COLO829 (cell line): Measurements from ENCODE around the gene LEKR1.
"Not testable (repeated sequence)": the region's sequence is repeated elsewhere in the genome, so short reads cannot be mapped to it uniquely, and the experiment has no call there.

Experiments
- DNase-seq: peaks from one replicate; pipeline ENCODE4 v3.0.0; 2012; ENCODE audit warnings: low spot score

LEKR1 gene

DNA sequence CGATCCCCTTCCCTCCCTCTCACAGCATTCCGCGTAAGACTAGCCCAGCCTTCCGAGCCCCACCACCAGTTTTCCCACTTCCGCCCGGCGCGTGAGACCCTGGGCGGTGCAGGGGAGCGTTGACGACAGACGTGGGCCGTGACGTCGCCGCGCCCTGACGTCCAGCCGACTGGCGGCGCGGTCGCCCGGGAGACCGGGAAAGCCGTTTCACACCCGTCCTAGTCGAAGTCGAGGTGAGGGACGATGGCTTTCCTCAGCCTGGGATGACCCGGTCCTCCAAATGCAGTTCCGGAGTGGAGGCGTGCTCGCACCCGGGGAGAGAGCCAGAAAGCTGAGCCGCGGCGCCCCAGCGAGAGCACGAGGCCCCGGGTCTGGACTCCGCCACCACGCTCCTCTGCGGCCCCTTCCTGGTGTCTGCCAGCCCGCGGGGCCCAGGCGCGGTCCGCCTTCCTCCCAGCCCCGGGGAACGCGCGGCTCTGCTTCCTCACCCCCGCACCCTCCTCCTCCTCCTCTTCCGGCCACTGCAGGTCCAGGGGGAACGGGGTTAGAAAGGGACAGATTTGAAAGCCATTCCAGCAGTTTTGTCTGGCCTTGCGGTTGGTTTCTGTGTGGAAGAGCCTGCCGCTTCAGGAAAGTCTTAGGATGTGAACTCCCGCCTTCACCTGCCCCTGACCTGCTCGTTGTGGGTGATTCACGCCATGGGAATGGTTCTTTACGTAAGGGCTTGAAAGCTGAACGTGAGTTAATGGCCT, at the start of gene LEKR1:
Gene LEKR1, plus strand, starts transcription at position 210 of the 752 bp plus-strand sequence. CDS start 2,977 bp downstream, outside the sequence.
- DNase-seq, result no peak

DNA sequence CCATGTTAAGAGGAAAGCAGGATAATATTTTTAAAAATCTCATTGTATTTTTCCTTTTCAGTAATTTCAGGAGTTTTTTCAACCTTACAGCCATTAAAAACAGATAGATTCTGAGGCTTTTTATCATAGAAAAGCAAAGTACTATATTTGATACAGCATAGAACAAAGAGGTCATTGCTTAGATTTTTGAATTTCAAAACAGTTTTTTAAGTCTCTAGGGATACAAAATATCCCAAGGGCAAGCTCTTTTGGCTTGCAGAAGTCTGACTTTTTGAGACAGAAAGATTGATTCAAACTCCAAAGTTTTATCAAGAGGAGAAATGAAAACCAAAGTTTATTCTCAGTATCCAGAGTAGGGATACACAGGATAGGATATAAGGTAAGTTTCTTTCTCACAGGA, 49.3 kb upstream of the LEKR1 start:
- peak; percentile 57 for DNase-seq

DNA sequence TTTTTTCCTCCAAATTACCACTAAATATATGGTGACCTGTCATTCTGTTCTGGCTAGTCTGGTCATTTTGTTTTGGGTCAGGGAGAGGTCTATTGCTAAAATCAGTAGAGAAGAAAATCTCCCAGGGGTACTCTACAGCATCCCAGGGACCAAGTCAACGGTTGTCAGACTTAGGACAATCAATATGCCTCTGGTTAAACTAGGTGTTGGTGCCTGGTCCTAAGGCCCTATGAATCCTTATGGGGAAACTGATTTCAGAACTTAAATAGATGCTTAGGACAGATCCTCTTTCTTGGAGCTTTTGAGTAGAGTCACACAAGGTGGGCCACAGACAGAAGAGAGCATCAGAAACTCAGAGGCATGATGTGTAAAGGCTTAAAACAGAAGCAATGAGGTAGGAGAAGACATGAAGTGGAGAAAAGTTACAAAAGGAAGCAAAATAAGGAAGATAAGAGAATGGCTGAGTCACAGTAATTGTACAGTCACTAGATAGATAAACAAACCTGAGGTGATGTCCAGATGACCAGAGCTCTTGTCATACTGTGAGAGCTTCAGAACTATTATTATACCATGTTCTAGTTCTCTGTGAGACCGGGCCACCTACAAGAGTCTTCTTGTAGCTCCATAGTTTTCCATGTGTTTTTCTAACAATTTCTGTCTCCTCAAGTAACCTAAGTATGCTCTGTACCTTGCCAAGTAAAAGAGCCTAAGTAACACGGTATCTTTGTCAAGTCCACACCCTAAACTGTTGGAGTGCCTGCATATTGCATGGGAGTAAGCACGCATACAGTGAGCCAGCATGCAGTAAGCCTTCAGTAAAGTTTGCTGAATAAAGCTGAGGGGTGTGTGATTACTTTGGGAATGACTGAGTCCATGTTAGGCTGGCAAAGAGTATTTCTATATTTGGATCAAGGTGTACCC, 44.6 kb upstream of the LEKR1 start:
- DNase-seq, result no peak

DNA sequence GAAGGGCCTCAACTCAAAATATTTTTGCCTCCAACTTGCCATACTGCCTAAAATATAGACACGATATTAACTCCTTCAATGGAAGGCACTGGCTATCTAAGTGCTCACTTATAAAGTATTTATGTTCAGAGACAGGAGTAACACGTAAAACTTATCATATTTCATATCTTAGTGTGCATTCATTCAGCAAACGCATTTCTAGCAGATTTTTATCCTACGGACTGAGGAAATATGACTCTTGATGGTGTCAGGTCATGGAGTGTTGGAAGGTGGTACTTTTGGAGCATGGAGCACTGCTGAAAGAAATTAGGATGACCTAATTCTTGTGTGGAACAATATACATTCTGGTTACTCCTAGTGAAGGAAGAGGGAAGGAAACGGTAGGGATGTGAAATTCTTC, 43.8 kb upstream of the LEKR1 start:
- DNase-seq, result no peak

DNA sequence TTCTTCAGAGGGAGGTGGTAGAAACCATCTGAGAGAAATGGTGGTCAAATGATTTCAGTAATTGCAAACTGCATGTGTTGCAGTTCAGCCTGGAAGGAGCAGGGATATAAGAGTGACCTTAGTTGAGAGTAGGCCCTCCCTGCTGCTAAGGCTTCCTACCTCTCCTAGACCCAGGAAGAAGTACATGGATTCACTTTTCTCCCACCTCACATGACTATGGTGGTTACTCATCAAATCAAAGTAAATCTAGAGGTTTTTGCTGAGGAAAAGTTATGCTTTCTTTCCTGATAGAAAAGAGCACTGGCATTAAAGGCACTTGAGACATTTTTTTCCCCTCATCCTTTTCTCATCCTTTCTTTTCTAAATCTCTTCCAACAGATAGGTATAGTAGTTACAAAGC, 43.2 kb upstream of the LEKR1 start:
- no peak for DNase-seq

DNA sequence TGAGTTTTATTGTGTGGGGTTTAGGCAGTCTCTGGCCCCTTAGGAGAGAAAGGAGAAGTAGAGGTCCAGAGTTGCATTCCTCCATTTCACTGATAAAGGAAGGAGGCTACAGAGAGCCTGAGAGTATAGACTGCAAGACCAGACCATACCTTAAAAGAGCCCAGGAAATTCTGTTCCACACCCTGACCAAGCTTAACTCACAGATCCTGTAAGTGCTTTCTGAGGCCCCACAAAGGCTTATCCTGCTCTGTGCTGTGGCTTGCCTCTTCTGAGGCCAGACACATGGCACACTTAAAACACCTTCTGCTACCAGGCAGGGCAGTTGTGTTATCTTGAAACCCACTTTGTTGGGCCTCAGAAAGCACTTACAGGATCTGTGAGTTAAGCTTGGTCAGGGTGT, 39.2 kb upstream of the LEKR1 start:
- no peak for DNase-seq

DNA sequence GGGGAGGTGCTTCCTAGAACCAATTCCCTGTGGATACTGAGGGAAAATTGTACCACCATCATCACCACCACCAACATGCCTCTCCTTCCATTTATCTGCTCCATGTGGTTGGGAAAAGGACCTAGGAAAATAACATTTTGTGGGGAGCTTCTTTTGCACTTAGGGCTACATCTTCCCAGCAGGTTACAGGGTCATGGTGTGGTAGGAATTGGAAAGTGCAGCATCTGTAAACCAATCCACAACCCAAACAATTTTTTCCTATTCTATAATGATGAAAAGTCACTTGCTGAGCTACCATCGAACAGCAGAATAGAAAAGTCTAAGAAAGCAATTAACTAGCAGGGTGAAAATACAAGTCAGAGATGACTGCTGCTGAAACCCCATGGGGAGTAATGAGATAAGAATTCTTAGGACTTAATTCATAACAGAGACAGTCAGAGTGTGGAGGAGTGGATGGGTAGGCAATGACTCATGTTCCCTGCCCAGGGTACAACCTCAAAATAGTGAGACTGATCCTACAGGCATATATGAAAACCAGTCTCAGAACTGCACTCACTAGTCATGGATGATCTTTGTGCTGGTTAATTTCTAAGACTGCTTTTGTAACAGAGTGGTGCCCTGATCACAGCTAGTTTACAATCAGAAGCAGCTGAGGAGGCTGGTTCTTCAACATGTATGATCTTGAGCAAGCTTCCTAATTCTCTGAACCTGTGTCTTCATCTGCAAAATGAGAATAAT, 38.1 kb upstream of the LEKR1 start:
- DNase-seq, result peak; percentile 93

DNA sequence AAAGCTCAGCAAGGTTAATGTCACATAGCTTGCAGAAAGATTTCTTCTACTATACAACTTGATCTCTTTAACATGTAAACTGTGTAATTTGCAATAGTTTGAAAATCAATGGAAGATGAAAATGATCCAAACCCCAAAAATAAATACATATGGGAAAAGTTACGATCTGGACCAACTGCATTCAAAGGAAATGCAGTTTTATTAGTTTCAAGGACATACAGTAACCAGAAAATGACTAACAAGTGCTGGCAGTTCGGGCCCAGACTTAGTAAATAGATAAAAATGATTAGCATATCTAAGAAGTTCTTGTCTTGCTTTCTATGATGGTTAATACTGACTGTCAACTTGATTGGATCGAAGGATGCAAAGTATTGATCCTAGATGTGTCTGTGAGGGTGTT, 37.3 kb upstream of the LEKR1 start:
- DNase-seq, result no peak

DNA sequence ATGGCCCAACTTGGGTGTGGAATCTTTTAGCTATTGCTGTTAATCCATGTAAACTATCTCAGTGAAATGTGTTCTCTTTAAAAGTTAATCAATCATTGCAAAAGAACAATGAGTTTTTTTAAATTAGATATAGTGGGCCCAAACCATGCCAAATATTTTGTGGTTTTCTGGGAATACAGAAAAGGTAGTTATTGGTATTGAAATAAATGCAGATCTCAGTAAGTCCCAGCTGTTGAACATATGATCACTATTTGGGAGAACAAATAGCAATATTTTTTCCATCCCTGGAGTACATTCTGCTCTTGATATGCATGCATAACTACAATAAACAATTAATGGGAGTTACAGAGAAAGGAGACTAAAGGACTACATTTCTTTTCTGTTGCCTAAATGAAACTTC, 36.0 kb upstream of the LEKR1 start:
- DNase-seq, result no peak

DNA sequence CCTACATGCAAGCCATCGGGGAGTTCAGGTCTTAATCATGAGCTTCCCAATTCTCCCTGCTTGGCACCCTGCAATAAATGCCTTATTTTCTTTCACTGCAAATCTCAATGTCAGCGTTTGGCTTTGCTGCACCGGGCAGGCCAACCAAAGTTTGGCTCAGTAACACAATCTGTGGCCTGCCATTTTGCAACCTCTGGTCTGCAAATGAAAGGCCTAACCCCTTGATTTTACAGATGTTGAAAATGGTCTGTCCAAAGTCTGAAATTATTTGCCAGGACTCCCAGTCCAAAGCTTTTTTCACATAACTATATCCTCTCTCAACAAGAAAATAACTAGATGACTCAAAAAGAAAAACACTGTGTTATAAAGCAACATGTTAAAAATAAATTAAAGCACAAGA, 34.0 kb upstream of the LEKR1 start:
- DNase-seq, result no peak

DNA sequence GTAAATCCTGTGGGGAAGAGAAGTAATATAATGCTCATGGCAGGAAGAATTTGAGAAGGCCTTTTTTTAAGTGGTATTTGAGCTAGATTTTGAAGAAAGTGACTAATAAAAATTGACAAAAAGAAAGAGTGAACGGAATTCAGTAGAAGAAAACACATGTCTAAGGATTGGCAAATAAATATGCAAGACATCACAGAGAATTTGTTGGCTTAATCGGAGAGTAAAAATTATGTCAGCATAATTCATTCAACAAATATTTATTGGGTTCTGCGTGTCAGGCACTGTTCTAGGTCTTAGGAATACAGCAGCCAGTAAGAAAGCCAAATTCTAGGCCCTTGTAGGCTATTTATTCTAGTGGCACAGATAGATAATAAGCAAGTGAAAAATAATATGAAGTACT, 33.6 kb upstream of the LEKR1 start:
- no peak for DNase-seq

DNA sequence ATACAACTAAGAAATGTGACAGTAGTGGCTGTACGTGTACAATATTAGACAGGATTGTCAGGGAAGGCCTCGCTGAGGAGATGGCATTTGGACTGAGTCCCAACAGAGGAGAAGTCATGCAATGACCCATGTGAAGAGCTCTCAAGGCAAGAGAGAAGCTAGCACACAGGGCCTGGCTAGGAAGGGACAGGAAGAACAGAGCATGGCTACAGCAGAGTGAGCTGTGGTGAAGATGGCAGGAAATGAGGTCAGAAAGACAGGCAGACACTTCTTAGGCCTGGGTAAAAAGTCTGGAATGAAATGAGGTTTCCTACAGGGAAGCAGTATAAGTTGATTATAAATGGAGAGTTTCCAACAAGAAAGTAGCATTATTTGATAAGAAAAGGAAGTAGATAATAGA, 33.2 kb upstream of the LEKR1 start:
- no peak for DNase-seq

DNA sequence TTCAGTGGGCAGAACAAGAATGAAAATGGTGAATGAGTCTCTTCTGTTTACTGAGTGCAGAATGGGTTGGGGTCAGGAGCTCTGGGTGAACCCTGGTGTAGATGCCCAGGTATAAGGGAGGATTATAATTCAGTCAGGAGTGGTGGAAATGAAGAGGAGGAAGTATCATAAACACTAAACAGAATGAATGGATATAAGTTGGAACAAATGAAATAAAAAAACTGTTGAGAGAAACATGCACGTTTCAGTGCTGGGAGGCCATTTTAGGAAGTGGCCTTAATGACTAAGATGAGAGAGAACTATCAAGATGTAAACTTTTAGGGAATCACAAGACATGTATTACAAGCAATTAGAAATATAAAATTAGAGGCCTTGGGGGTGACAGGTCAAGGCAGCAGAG, 32.8 kb upstream of the LEKR1 start:
- no peak for DNase-seq

DNA sequence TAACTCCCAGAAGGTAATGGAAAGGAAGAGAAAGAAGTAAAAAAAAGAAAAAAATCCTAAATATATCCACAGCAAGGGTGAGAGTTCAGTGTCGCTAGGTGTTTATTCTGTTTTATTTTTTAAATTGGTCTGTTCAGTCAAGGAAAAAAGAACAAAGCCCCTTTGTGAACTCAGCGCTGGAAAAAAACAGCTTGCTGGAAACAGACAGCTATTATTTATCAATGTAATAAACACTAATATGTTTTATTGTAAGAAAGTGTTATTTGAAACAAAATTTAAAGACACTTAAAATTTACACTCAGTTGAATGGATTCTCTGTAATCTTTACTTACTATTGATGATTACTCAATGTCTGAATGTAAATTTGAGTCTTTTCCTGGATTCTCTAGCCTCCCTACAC, 32.3 kb upstream of the LEKR1 start:
- DNase-seq, result peak; percentile 82

DNA sequence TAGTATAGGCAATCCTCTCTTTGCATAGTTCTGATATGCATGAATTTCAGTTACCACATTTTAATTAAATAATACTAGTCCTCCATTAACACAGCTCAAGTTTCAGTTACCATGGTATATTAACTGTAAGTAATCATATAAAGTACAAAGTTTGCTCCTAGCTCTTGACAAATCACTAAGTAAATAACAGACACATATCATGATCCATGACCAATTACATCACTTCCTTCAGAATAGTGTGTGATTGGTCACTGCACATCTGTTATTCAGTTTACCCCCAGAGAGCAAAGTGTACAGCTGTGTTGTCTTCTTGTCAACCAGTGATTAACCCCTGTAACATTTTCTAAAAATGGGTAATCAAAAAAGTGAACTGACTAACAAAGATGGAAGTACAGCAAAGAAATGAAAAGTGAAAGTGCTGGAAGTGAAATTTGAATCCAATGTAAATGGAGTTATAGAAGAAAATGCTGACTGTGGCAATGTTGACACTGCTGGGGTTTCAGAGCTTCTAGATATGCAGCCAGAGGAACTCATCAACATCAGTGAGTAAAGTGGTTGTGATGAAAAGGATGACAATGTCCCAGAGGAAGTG, 30.2 kb upstream of the LEKR1 start:
- DNase-seq, result no peak

DNA sequence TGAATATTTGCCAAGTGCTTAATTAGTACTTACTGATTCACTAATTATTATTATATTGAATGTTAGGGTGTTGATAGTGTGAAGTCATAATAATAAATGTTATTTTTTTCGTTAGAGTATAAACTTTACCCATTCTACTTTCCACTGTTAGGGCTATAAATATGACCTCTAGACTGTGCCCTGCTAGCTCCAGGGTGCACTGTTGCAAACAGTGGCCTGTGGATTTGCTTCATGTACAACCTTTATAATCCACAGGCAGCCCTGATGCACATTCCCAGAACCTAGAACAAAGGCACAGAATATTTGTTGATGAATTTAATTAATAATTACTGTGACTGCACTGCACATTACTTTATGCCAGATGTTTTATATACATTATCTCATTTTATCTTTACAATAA, 28.8 kb upstream of the LEKR1 start:
- no peak for DNase-seq

DNA sequence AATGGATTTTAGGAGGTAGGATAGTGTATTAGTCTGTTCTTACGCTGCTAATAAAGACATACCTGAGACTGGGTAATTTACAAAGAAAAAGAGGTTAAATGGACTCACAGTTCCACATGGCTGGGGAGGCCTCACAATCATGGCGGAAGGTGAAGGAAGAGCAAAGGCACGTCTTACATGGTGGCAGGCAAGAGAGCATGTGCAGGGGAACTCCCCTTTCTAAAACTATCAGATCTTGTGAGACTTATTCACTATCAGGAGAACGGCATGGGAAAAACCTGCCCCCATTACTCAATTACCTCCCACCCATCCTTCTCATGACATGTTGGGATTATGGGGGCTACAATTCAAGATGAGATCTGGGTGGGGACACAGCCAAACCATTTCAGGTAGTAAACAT, 25.9 kb upstream of the LEKR1 start:
- not testable (repeated sequence) for DNase-seq

DNA sequence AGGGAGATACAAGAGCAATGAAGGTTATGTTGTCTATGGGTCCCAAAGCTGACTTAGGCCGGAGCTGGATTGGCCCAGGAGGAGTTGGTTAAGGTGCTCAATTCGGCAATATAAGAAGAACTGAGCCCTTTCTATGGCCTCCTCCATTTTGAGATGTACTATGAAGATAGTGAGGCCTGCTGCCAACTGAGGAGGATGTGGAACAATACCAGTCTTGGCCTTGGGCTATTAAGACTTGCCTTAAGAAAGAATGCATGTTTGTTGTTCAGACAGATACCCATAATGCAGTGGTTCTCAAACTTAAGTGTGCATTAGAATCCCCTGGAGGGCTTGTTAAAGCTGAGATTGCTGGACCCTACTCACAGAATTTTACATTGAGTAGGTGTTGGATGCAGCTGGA, 24.4 kb upstream of the LEKR1 start:
- no peak for DNase-seq

DNA sequence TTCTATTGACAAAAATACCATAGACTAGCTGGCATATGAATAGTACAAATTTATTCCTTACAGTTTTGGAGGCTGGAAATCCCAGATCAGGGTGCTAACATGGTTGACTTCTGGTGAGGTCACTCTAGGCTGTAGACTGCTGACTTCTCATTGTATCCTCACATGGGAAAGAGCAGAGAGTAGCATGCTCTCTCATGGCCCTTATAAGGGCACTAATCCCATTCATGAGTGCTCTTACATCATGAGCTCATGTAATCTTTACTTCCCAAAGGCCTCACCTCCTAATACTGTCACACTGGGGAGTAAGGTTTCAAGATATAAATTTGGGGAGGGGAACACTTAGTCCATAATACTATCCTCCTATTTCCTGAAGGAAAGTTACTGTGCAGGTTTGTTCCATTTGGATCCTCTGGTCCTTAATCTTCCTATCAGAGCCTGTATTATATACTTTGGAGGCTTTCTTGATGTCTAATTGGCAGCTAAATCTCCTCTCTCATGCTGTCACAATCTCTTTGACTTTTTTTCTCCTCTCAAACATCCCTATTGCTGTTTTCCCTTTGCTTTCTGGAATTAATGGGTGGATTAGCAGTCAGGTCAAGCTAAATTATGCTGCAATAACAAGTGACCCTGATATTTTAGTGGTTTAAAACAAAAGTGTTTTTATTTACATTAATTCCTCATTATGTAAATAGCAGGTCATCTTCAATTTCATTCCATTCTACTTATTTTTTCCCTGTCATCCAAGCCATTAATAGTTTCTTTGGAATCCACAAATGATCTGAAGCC, 23.1 kb upstream of the LEKR1 start:
- no peak for DNase-seq

DNA sequence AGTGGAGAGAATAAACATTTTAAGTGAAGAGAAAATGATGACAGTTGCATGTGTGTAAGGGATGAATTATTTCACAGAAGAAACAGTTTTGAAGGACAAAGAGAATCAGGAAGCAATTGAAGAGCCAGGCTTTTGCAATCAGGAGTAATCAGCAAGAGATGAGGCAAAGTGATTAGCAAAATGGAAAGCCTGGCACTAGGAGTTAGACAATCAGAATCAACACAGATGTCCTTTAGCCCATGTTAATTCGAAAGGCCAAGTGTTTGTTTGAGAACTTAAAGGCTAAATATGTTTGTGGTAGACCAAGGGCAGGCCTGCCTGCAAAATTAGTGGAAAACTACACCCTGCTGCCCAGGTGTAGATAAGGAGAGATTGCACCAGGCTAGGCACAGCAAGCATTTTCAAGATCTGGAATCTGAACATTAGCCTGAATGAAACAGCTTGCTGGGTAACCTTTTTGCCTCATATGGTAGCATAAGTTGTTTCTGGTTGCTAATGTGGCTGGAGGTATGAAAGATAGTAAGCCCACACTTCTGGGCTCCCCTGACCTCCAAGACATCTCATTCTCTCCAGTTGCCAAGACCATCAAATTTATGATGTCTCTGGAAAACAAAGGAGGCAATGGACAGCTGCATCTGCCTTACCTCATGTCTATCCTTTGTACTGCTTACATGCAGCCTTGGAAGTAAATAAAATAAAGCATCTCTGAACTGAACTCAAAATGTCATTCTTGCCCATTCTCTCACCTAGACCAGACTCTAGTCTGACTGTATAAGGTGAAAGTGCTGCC, 22.0 kb upstream of the LEKR1 start:
- DNase-seq, result no peak

DNA sequence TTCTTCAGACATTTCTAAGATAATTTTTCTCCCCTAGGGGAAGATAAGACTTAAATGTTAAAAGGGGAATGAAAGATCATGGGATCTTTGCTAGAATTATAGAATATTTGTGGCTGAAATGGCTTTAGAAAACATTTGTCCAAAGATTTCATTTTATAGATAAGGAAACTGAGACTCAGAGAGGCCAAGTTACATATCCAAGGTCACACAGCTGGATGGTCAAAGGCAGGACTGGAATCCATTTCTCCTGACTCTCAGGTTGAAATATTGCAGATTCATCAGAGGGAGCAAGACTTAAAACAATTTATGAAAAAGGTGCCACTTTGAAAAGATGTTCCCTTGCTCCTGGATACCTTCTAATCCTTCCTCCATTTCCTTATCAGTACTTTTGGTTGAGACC, 19.5 kb upstream of the LEKR1 start:
- no peak for DNase-seq
